OCI-LY1 (cell line): ENCODE data around the gene SLC29A1.

Source experiments
- H2AFZ ChIP-seq: fragments of 200-600 bp; sonication (generic), shearing (Covaris generic); 2 replicates; pipeline ENCODE4 v1.6.0; 2014; ENCODE audit warnings: antibody characterized with exemption, mild to moderate bottlenecking, low read length
- H3F3A ChIP-seq: fragments of 200-600 bp; sonication (generic), shearing (Covaris generic); 2 replicates; pipeline ENCODE4 v1.6.0; 2014; ENCODE audit warnings: mild to moderate bottlenecking, antibody characterized with exemption, low read length, moderate library complexity; ENCODE audit not compliant: insufficient read depth
- H3K27ac ChIP-seq: fragments of 200-600 bp; sonication (generic); 2 replicates; pipeline ENCODE4 v1.5.1; 2014; ENCODE audit warnings: low read length, mixed run types, mild to moderate bottlenecking, low read depth; ENCODE audit not compliant: poor library complexity, severe bottlenecking
- H3K27me3 ChIP-seq: fragments of 200-600 bp; sonication (generic); 2 replicates; pipeline ENCODE4 v1.6.0; 2014; ENCODE audit warnings: antibody characterized with exemption, mild to moderate bottlenecking, low read length, moderate library complexity; ENCODE audit not compliant: insufficient read depth
- H3K36me3 ChIP-seq: fragments of 200-600 bp; sonication (generic); 2 replicates; pipeline ENCODE4 v1.6.1; 2014; ENCODE audit warnings: mild to moderate bottlenecking, antibody characterized with exemption, low read length, moderate library complexity, mixed read lengths; ENCODE audit not compliant: insufficient read depth
- H3K4me1 ChIP-seq: fragments of 200-600 bp; sonication (generic); 2 replicates; pipeline ENCODE4 v1.5.1; 2014; ENCODE audit warnings: mild to moderate bottlenecking, low read length, moderate library complexity; ENCODE audit not compliant: insufficient read depth, severe bottlenecking
- H3K4me2 ChIP-seq: fragments of 200-600 bp; sonication (generic), shearing (Covaris generic); 2 replicates; pipeline ENCODE4 v1.6.1; 2014; ENCODE audit warnings: low read length
- H3K4me3 ChIP-seq: fragments of 200-600 bp; sonication (generic); 2 replicates; pipeline ENCODE4 v1.5.1; 2014; ENCODE audit warnings: low read length, low read depth, mild to moderate bottlenecking, mixed read lengths; ENCODE audit not compliant: poor library complexity, severe bottlenecking
- H3K79me2 ChIP-seq: fragments of 200-600 bp; shearing (Covaris generic); 2 replicates; pipeline ENCODE4 v1.6.1; 2016; ENCODE audit warnings: mixed run types, low read length, mixed read lengths; ENCODE audit not compliant: insufficient read depth
- H3K9ac ChIP-seq: fragments of 200-600 bp; sonication (generic), shearing (Covaris generic); 2 replicates; pipeline ENCODE4 v1.6.1; 2014; ENCODE audit warnings: mild to moderate bottlenecking, low read length, mixed read lengths
- H3K9me2 ChIP-seq: fragments of 200-600 bp; sonication (generic), shearing (Covaris generic); 2 replicates; pipeline ENCODE4 v1.6.1; 2014; ENCODE audit warnings: low read depth, mild to moderate bottlenecking, low read length, mixed read lengths
- H3K9me3 ChIP-seq: fragments of 200-600 bp; shearing (Covaris generic); 2 replicates; pipeline ENCODE4 v1.6.1; 2014; ENCODE audit warnings: low read length, mixed read lengths
- H4K20me1 ChIP-seq: fragments of 200-600 bp; sonication (generic), shearing (Covaris generic); 2 replicates; pipeline ENCODE4 v1.6.0; 2016; ENCODE audit warnings: mild to moderate bottlenecking, low read length; ENCODE audit not compliant: insufficient read depth
- CTCF ChIP-seq: fragments of 200-600 bp; sonication (generic), shearing (Covaris generic); IDR thresholded peaks from 2 replicates; pipeline ENCODE4 v1.5.1; 2017; ENCODE audit warnings: mild to moderate bottlenecking, antibody characterized with exemption, low read length, moderate library complexity, mixed read lengths
- EZH2 ChIP-seq: fragments of 200-600 bp; sonication (generic), shearing (Covaris generic); IDR thresholded peaks from 2 replicates; pipeline ENCODE4 v1.8.0; 2017; ENCODE audit warnings: borderline replicate concordance, mixed run types, mild to moderate bottlenecking, antibody characterized with exemption, low read length, moderate library complexity, mixed read lengths

The SLC29A1 gene

DNA sequence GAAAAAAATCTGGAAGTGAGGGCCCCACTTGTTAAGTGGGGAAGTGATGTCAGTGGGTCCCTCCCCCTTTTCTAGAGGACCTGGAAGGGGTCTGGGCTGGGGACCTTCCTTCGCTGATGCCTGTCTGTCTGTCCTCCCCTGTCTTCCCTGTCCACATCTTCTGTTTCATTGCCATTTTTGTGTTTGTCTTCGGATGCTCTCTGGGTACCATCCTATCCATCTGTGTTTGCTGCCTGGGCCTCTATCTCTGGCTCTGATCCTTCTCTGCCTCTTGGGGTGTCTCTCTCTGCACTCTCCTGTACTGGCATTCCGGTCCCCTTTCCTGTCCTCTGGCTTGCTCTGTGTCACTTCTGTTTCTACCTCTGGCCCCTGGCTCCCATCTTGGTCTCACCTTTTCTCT lies 49.1 kb downstream of the SLC29A1 start:
- H3K9me2 ChIP-seq, result no peaks in the 10 kb centered on the region
- H4K20me1 ChIP-seq, result no peaks in the 10 kb centered on the region
- peaks cover 6% of the 10 kb centered on the region; the same call in 1 of the 2 replicates for H3K27me3 ChIP-seq
- H2AFZ ChIP-seq, result no peak overlapping the region
- H3K4me2 ChIP-seq, result no peak overlapping the region
- no peaks in the 10 kb centered on the region for H3K79me2 ChIP-seq
- no peak for TF ChIP-seq CTCF
- no peak for TF ChIP-seq EZH2
- H3K4me3 ChIP-seq, result no peak overlapping the region
- no peaks in the 10 kb centered on the region for H3K4me1 ChIP-seq
- no peaks in the 10 kb centered on the region for H3K36me3 ChIP-seq
- no peaks in the 10 kb centered on the region for H3F3A ChIP-seq
- no peak overlapping the region for H3K27ac ChIP-seq
- no peaks in the 10 kb centered on the region for H3K9me3 ChIP-seq
- H3K9ac ChIP-seq, result no peak overlapping the region

DNA sequence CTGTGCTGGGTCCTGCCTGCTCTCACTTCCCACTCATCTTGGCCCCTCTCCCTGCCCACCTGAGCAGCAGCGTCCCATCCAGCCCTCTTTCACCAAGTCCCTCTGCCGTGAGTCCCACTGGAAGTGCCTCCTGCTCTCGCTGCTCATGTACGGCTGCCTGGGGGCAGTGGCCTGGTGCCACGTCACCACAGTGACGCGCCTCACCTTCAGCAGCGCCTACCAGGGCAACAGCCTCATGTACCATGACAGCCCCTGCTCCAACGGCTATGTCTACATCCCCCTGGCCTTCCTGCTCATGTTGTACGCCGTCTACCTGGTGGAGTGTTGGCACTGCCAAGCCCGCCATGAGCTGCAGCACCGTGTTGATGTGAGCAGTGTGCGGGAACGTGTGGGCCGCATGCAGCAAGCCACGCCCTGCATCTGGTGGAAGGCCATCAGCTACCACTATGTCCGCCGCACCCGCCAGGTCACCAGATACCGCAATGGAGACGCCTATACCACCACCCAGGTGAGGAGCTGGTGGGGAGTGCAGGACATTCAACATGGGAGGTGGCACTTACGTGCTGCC lies 49.7 kb downstream of the SLC29A1 start:
- no peaks in the 10 kb centered on the region for H4K20me1 ChIP-seq

DNA sequence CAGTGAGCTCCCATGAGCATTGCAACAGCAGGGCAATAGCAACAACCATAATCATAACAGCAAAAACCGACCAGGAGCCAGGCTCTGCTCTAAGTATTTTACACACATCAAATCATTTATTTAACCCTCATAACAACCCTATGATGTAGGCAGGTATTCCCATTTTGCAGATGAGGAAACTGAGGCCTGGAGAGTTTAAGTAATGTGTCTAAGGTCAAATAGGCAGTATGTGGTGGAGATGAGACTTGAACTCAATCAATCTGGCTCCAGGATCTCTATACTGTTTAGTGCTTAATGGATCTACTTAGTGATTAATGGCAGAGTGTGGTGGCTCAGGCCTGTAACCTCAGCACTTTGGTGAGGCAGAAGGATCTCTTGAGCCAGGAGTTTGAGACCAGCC lies 50.2 kb downstream of the SLC29A1 start:
- Histone ChIP-seq H3K9me3 (no peaks in the 10 kb centered on the region), H3K9ac (no peak overlapping the region), H3K4me1 (no peaks in the 10 kb centered on the region), H3K9me2 (no peaks in the 10 kb centered on the region), H3K4me2 (no peak overlapping the region), H4K20me1 (no peaks in the 10 kb centered on the region), H3K36me3 (no peaks in the 10 kb centered on the region), H3K27ac (no peak overlapping the region), H2AFZ (no peak overlapping the region), H3K79me2 (no peaks in the 10 kb centered on the region), H3F3A (no peaks in the 10 kb centered on the region), H3K27me3 (peaks cover 6% of the 10 kb centered on the region; the same call in 1 of the 2 replicates), H3K4me3 (no peak overlapping the region)
- TF ChIP-seq CTCF (no peak), EZH2 (no peak)

More for the DNA sequence above, 49.7 kb downstream of the SLC29A1 start:
- no peaks in the 10 kb centered on the region for H3F3A ChIP-seq
- H2AFZ ChIP-seq, result no peak overlapping the region
- no peak overlapping the region for H3K4me2 ChIP-seq
- H3K27me3 ChIP-seq, result peaks cover 6% of the 10 kb centered on the region; the same call in 1 of the 2 replicates
- no peak overlapping the region for H3K27ac ChIP-seq
- H3K9me2 ChIP-seq, result no peaks in the 10 kb centered on the region
- H3K9ac ChIP-seq, result no peak overlapping the region
- H3K79me2 ChIP-seq, result no peaks in the 10 kb centered on the region
- H3K36me3 ChIP-seq, result no peaks in the 10 kb centered on the region
- no peaks in the 10 kb centered on the region for H3K4me1 ChIP-seq
- no peak for TF ChIP-seq CTCF
- TF ChIP-seq EZH2, result no peak
- no peaks in the 10 kb centered on the region for H3K9me3 ChIP-seq
- H3K4me3 ChIP-seq, result no peak overlapping the region
